HG03521 (cell line): ENCODE measurements around the gene P3H2.

Source experiments
- ATAC-seq: cut with Tn5 transposase; IDR thresholded peaks from one replicate; pipeline ENCODE4 v1.9.1; 2021; ENCODE audit warnings: mild to moderate bottlenecking, moderate library complexity; ENCODE audit not compliant: unreplicated experiment

P3H2 gene

GRCh38 chr3:190127195-190127594 is 6.5 kb upstream of the P3H2 start:
- no peak for ATAC-seq

- no peak for ATAC-seq
Measured at GRCh38 chr3:190125436-190126068, 4.9 kb upstream of the P3H2 start.

- no peak for ATAC-seq
Measured at GRCh38 chr3:190124067-190124466, 3.4 kb upstream of the P3H2 start.

GRCh38 chr3:190122198-190122771 is 1.6 kb upstream of the P3H2 start:
- no peak for ATAC-seq

GRCh38 chr3:190121383-190121782 is 686 bp upstream of the P3H2 start:
- no peak for ATAC-seq

- ATAC-seq = no peak
Measured at GRCh38 chr3:190121061-190121377, 322 bp upstream of the P3H2 start.

GRCh38 chr3:190119461-190120268 is 1.0 kb downstream of the P3H2 start:
- peak; percentile 22 for ATAC-seq

GRCh38 chr3:190118438-190118837 is 2.3 kb downstream of the P3H2 start:
- ATAC-seq = no peak

GRCh38 chr3:190117981-190118380 is 2.7 kb downstream of the P3H2 start:
- ATAC-seq = no peak

- no peak for ATAC-seq
Measured at GRCh38 chr3:190116551-190117067, 4.1 kb downstream of the P3H2 start.

GRCh38 chr3:190110826-190111225 is 9.9 kb downstream of the P3H2 start:
- ATAC-seq = no peak

GRCh38 chr3:190109441-190109840 is 11.3 kb downstream of the P3H2 start:
- no peak for ATAC-seq

- no peak for ATAC-seq
Measured at GRCh38 chr3:190108804-190109203, 11.9 kb downstream of the P3H2 start.

- no peak for ATAC-seq
Measured at GRCh38 chr3:190105876-190106275, 14.8 kb downstream of the P3H2 start.

GRCh38 chr3:190101320-190102011 is 19.2 kb downstream of the P3H2 start:
- ATAC-seq = no peak

- no peak for ATAC-seq
Measured at GRCh38 chr3:190099099-190099498, 21.6 kb downstream of the P3H2 start.

- ATAC-seq = no peak
Measured at GRCh38 chr3:190097617-190098016, 23.1 kb downstream of the P3H2 start.

GRCh38 chr3:190097025-190097424 is 23.7 kb downstream of the P3H2 start:
- ATAC-seq = no peak

GRCh38 chr3:190096345-190096744 is 24.4 kb downstream of the P3H2 start:
- ATAC-seq = no peak

GRCh38 chr3:190094160-190094718 is 26.5 kb downstream of the P3H2 start:
- no peak for ATAC-seq

- ATAC-seq = no peak
Measured at GRCh38 chr3:190092250-190092649, 28.4 kb downstream of the P3H2 start.
